Neural cell (in vitro differentiated cells): ENCODE data around the gene CTSZ. TPM values are rescaled to one million over a fixed set of nuclear protein-coding genes. Genes with fewer than 3 reads are reported as not detected.

Experiments used
- H2AFZ ChIP-seq: fragments of 200-600, 300-800 bp; sonication (generic), shearing (Covaris generic); 2 replicates; pipeline ENCODE4 v1.6.0; 2014; ENCODE audit warnings: low read depth, mild to moderate bottlenecking, antibody characterized with exemption, low read length, moderate library complexity
- H3F3A ChIP-seq: fragments of 200-600 bp; shearing (Covaris generic); 2 replicates; pipeline ENCODE4 v1.6.1; 2016; ENCODE audit warnings: mild to moderate bottlenecking, moderate library complexity, mixed read lengths, antibody characterized with exemption, low read length; ENCODE audit not compliant: insufficient read depth, poor library complexity, severe bottlenecking
- H3K27ac ChIP-seq: fragments of 200-600, 300-800 bp; sonication (generic), shearing (Covaris generic); 2 replicates; pipeline ENCODE4 v1.5.1; 2014; ENCODE audit warnings: mild to moderate bottlenecking, low read length, moderate library complexity
- H3K27me3 ChIP-seq: fragments of 300-800, 200-600 bp; sonication (generic), shearing (Covaris generic); 2 replicates; pipeline ENCODE4 v1.6.0; 2014; ENCODE audit warnings: mild to moderate bottlenecking, low read depth, low read length, moderate library complexity; ENCODE audit not compliant: insufficient read depth
- H3K36me3 ChIP-seq: fragments of 300-800, 200-600 bp; sonication (generic), shearing (Covaris generic); 2 replicates; pipeline ENCODE4 v1.5.1; 2014; ENCODE audit warnings: mild to moderate bottlenecking, antibody characterized with exemption, low read length, moderate library complexity; ENCODE audit not compliant: insufficient read depth
- H3K4me2 ChIP-seq: fragments of 300-800, 200-600 bp; sonication (generic), shearing (Covaris generic); 2 replicates; pipeline ENCODE4 v1.6.0; 2014; ENCODE audit warnings: mild to moderate bottlenecking, low read length
- H3K4me3 ChIP-seq: fragments of 300-800, 200-600 bp; sonication (generic), shearing (Covaris generic); 2 replicates; pipeline ENCODE4 v1.5.1; 2014; ENCODE audit warnings: mild to moderate bottlenecking, low read length, moderate library complexity
- H3K79me2 ChIP-seq: fragments of 200-600 bp; shearing (Covaris generic); replicated peaks from 2 replicates; pipeline ENCODE4 v1.6.0; 2014; ENCODE audit warnings: mild to moderate bottlenecking, low read length, moderate library complexity; ENCODE audit not compliant: insufficient read depth
- H3K9ac ChIP-seq: fragments of 300-800, 200-600 bp; sonication (generic), shearing (Covaris generic); 2 replicates; pipeline ENCODE4 v1.6.1; 2016; ENCODE audit warnings: mild to moderate bottlenecking, low read length, mixed read lengths
- H3K9me2 ChIP-seq: fragments of 200-600 bp; shearing (Covaris generic); 2 replicates; pipeline ENCODE4 v1.6.1; 2016; ENCODE audit warnings: mild to moderate bottlenecking, low read length, mixed read lengths; ENCODE audit not compliant: insufficient read depth
- H3K9me3 ChIP-seq: fragments of 200-600, 300-800 bp; sonication (generic), shearing (Covaris generic); 2 replicates; pipeline ENCODE4 v1.6.1; 2016; ENCODE audit warnings: mild to moderate bottlenecking, mixed run types, low read length, moderate library complexity, mixed read lengths
- H4K20me1 ChIP-seq: fragments of 200-600 bp; shearing (Covaris generic); 2 replicates; pipeline ENCODE4 v1.6.1; 2016; ENCODE audit warnings: mild to moderate bottlenecking, mixed run types; ENCODE audit not compliant: insufficient read depth
- EP300 ChIP-seq: fragments of 450-650 bp; conservative IDR thresholded peaks from 2 replicates; pipeline ENCODE4 v1.6.1; 2014; ENCODE audit warnings: antibody characterized with exemption, mild to moderate bottlenecking, moderate library complexity; ENCODE audit not compliant: poor library complexity, severe bottlenecking
- EZH2 ChIP-seq: fragments of 200-600, 300-800 bp; shearing (Covaris generic), sonication (generic); IDR thresholded peaks from 2 replicates; pipeline ENCODE4 v1.6.1; 2014; ENCODE audit warnings: antibody characterized with exemption, low read length, borderline replicate concordance, mild to moderate bottlenecking; ENCODE audit not compliant: insufficient read depth, poor library complexity, severe bottlenecking
- MXI1 ChIP-seq: fragments of 450-650 bp; conservative IDR thresholded peaks from 2 replicates; pipeline ENCODE4 v1.6.1; 2014; ENCODE audit warnings: antibody characterized with exemption, mild to moderate bottlenecking; ENCODE audit not compliant: poor library complexity, severe bottlenecking
- POLR2AphosphoS5 ChIP-seq: IDR thresholded peaks from 2 replicates; pipeline ENCODE4 v1.6.1; 2012
- RAD21 ChIP-seq: fragments of 450-650 bp; conservative IDR thresholded peaks from 2 replicates; pipeline ENCODE4 v1.6.1; 2014; ENCODE audit warnings: antibody characterized with exemption, mild to moderate bottlenecking, moderate library complexity
- SMC3 ChIP-seq: fragments of 450-650 bp; conservative IDR thresholded peaks from 2 replicates; pipeline ENCODE4 v1.6.1; 2014; ENCODE audit warnings: antibody characterized with exemption, mild to moderate bottlenecking, moderate library complexity; ENCODE audit not compliant: poor library complexity
- TAF1 ChIP-seq: IDR thresholded peaks from 2 replicates; pipeline ENCODE4 v1.6.1; 2012; ENCODE audit warnings: low read depth
- polyA plus RNA-seq: library from polyadenylated mRNA; depleted of rRNA; stranded (reverse); fragments of >200 nt; gene quantifications from 2 replicates; pipeline ENCODE4 v1.2.3, GENCODE V29; 2014
- TF ChIP-seq, protein P1 (sequence below): fragments of 450-650 bp; IDR thresholded peaks from 2 replicates; pipeline ENCODE4 v1.5.1; 2014; ENCODE audit warnings: antibody characterized with exemption, mild to moderate bottlenecking, moderate library complexity; ENCODE audit not compliant: poor library complexity, severe bottlenecking
- TF ChIP-seq, protein P2 (sequence below): IDR thresholded peaks from 2 replicates; pipeline ENCODE4 v1.6.1; 2012; ENCODE audit warnings: borderline replicate concordance

Gene CTSZ
- polyA plus RNA-seq, 1 donor from 2014 or later = 0.31 TPM

DNA sequence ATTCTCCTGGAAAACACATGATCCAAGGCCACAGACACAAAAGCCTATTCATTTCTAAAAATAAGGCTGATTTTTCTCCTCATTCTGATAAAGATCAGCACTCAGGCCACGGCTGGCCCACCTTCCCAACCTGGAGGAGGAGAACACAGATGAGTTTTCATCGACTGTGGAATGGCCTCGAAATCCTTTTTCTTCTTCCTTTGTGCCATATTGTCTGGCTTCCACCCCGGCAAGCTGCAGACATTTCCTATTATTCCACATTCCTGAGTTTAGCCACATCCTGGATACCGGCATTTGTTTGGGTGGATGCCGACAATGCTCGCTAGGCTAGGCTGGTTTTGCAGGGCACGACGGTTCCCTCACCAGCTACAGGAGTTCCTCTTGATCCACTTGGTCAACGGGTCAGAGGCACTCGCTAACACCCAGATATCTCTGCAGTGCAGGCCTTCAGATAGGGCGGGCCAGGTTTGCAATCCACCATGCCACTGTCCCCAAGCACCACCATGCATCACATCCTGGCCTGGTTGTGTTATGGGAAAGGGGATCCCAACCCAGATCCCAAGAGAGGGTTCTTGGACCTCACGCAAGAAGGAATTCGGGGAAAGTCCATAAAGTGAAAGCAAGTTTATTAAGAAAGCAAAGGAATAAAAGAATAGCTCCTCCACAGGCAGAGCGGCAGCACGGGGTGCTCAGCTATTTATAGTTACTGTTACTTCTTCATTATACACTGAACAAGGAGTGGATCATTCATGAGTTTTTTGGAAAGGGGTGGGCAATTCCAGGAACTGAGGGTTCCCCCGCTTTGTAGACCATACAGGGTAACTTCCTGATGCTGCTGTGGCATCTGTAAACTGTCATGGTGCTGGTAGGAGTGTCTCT, 4.2 kb upstream of the CTSZ start:
- Histone ChIP-seq H3F3A (no peaks in the 10 kb centered on the region), H3K4me3 (no peak overlapping the region), H4K20me1 (no peaks in the 10 kb centered on the region), H3K9me2 (no peaks in the 10 kb centered on the region), H3K27me3 (peaks cover 6% of the 10 kb centered on the region), H3K4me2 (no peak overlapping the region), H3K79me2 (no peaks in the 10 kb centered on the region), H3K36me3 (no peaks in the 10 kb centered on the region), H2AFZ (no peak overlapping the region), H3K9ac (no peak overlapping the region), H3K27ac (no peak overlapping the region), H3K9me3 (no peaks in the 10 kb centered on the region)
- no peak for TF ChIP-seq TAF1
- no peak for TF ChIP-seq EP300
- no peak for TF ChIP-seq POLR2AphosphoS5
- no peak for TF ChIP-seq EZH2
- TF ChIP-seq, protein P1, sequence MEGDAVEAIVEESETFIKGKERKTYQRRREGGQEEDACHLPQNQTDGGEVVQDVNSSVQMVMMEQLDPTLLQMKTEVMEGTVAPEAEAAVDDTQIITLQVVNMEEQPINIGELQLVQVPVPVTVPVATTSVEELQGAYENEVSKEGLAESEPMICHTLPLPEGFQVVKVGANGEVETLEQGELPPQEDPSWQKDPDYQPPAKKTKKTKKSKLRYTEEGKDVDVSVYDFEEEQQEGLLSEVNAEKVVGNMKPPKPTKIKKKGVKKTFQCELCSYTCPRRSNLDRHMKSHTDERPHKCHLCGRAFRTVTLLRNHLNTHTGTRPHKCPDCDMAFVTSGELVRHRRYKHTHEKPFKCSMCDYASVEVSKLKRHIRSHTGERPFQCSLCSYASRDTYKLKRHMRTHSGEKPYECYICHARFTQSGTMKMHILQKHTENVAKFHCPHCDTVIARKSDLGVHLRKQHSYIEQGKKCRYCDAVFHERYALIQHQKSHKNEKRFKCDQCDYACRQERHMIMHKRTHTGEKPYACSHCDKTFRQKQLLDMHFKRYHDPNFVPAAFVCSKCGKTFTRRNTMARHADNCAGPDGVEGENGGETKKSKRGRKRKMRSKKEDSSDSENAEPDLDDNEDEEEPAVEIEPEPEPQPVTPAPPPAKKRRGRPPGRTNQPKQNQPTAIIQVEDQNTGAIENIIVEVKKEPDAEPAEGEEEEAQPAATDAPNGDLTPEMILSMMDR = no peak
- no peak for TF ChIP-seq RAD21
- TF ChIP-seq, protein P2, sequence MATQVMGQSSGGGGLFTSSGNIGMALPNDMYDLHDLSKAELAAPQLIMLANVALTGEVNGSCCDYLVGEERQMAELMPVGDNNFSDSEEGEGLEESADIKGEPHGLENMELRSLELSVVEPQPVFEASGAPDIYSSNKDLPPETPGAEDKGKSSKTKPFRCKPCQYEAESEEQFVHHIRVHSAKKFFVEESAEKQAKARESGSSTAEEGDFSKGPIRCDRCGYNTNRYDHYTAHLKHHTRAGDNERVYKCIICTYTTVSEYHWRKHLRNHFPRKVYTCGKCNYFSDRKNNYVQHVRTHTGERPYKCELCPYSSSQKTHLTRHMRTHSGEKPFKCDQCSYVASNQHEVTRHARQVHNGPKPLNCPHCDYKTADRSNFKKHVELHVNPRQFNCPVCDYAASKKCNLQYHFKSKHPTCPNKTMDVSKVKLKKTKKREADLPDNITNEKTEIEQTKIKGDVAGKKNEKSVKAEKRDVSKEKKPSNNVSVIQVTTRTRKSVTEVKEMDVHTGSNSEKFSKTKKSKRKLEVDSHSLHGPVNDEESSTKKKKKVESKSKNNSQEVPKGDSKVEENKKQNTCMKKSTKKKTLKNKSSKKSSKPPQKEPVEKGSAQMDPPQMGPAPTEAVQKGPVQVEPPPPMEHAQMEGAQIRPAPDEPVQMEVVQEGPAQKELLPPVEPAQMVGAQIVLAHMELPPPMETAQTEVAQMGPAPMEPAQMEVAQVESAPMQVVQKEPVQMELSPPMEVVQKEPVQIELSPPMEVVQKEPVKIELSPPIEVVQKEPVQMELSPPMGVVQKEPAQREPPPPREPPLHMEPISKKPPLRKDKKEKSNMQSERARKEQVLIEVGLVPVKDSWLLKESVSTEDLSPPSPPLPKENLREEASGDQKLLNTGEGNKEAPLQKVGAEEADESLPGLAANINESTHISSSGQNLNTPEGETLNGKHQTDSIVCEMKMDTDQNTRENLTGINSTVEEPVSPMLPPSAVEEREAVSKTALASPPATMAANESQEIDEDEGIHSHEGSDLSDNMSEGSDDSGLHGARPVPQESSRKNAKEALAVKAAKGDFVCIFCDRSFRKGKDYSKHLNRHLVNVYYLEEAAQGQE = no peak
- TF ChIP-seq SMC3 = no peak
- TF ChIP-seq MXI1 = no peak

DNA sequence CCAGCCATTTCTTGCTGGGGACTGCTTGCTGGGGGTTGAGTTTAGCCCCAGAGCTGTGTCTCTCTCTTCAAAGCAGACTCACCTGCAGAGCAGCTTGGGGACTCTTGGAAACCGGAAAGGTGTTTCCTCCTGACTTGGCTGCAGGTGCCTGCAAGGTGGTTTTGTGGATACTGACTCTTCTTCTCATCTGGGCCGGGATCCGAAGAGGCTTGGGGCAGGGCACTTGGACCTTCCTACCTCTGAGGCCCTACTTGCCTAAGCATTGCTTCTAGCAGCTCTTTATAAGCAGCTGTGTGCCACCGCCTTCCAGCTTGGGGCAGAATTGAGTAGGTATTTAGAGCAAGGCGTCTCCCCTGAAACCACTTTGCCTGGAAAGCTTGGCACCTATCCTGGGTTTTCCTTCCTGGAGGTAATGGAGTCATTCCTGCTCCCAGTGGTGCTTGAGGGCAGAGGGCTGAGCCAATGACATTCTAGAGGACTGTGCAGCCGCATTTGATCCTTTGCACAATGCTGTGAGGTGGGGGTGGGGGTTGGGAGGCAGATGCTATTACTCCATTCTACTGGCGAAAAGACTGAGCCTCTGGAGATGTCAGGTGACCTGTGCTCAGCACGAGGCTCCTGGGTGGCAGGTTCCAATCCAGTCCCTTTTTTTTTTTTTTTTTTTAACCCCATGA, 3.4 kb upstream of the CTSZ start:
- Histone ChIP-seq H3K27ac (no peak overlapping the region), H2AFZ (no peak overlapping the region), H3K4me3 (no peak overlapping the region), H3K9me3 (no peaks in the 10 kb centered on the region), H3K79me2 (no peaks in the 10 kb centered on the region), H4K20me1 (no peaks in the 10 kb centered on the region), H3F3A (no peaks in the 10 kb centered on the region), H3K9ac (no peak overlapping the region), H3K27me3 (peaks cover 10% of the 10 kb centered on the region), H3K36me3 (no peaks in the 10 kb centered on the region), H3K4me2 (no peak overlapping the region), H3K9me2 (no peaks in the 10 kb centered on the region)
- TF ChIP-seq SMC3 = no peak
- no peak for TF ChIP-seq POLR2AphosphoS5
- TF ChIP-seq MXI1 = no peak
- TF ChIP-seq, protein P2 = no peak
- TF ChIP-seq, protein P1 = no peak
- no peak for TF ChIP-seq EP300
- TF ChIP-seq RAD21 = no peak
